HG03442 (cell line): ENCODE data around the gene KRTAP9-2.
"Not testable (repeated sequence)": the region's sequence is repeated elsewhere in the genome, so short reads cannot be mapped to it uniquely, and the experiment has no call there.

ENCODE experiments used
- ATAC-seq: cut with Tn5 transposase; IDR thresholded peaks from one replicate; pipeline ENCODE4 v1.9.1; 2021; ENCODE audit warnings: mild to moderate bottlenecking, moderate library complexity; ENCODE audit not compliant: unreplicated experiment

Gene KRTAP9-2

GRCh38 chr17:41232399-41233105 lies 6.1 kb downstream of the KRTAP9-2 start, which contains the start of gene KRTAP9-3:
TSS of gene KRTAP9-3 (plus strand) at chr17:41232449. CDS start at chr17:41232502, 53 bp downstream.
- ATAC-seq: not testable (repeated sequence)

DNA sequence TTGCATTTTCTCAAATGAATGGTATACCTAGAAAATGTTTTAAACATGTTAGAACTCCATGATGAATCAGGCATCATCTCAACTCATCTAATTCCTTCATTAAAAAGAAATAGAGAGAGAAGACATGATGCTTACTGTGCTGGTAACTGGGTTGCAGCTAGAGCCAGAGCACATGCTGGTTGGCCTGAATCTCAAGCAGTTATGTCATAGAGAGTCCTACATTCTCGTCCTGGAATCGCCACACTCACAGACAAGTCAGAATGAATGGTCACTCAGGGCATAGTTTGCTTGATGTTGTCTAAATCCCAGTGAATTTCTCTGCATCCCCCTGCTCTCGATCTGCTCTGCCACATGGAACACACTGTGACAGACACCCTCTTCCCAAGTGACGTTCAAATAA lies 10.7 kb downstream of the KRTAP9-2 start:
- ATAC-seq: not testable (repeated sequence)

DNA sequence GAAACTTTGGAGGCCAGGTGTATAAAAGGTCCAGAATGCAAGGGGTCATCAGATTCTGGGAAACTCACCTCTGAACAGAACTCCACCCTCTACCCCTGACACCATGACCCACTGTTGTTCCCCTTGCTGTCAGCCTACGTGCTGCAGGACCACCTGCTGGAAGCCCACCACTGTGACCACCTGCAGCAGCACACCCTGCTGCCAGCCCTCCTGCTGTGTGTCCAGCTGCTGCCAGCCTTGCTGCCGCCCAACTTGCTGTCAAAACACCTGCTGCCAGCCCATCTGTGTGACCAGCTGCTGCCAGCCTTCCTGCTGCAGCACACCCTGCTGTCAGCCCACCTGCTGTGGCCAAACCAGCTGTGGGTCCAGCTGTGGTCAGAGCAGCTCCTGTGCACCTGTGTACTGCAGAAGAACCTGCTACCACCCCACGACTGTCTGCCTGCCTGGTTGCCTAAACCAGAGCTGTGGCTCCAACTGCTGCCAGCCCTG lies 11.5 kb downstream of the KRTAP9-2 start, which contains the start of gene KRTAP9-8:
TSS of gene KRTAP9-8 (plus strand) at position 51 of the 489 bp plus-strand sequence. CDS start at position 104, 53 bp downstream.
- ATAC-seq: not testable (repeated sequence)

DNA sequence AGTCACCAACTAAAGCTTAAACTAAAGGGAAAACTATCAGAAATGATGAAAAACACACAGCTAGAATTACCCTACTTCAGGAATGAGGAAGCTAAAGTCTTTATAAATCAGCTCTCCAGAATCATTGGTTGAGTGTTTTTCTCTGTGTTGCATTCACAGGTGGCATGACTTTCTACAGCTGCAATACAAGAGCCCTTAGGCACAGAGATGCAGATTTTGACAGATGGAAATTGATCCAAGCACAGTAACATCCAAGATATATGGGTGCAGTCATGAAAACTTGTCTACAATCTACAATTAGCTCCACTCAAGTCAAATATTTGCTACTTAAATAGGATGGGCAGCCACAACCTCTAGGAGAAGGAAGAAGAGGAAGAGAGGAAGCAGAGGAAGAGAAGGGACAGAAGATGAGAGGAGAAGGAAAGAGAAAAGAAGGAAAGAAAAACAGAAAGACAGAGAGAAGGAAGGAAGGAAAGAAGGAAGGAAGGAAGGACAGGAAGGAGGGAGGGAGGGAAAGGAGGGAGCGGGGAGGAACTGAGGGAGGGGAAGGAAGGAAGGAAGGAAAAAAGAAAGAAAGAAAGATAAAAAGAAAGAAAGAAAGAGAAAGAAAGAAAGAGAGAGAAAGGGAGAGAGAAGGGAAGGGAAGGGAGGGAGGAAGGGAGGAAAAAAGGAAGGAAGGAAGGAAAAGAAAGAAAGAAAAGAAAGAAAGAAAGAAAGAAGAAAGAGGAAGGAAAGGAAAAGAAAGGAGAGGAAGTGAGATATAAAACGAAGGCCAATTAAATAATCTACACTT lies 20.7 kb downstream of the KRTAP9-2 start:
- not testable (repeated sequence) for ATAC-seq

DNA sequence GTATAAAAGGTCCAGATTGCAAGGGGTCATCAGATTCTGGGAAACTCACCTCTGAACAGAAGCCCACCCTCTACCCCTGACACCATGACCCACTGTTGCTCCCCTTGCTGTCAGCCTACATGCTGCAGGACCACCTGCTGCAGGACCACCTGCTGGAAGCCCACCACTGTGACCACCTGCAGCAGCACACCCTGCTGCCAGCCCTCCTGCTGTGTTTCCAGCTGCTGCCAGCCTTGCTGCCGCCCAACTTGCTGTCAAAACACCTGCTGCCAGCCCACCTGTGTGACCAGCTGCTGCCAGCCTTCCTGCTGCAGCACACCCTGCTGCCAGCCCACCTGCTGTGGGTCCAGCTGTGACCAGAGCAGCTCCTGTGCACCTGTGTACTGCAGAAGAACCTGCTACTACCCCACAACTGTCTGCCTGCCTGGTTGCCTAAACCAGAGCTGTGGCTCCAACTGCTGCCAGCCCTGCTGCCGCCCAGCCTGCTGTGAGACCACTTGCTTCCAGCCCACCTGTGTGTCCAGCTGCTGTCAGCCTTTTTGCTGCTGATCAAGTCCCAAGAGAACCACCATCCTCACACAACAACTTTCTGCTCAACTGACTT lies 23.3 kb downstream of the KRTAP9-2 start, which contains the start of gene KRTAP9-4:
TSS of gene KRTAP9-4 (plus strand) at position 51 of the 604 bp plus-strand sequence. CDS start at position 85, 34 bp downstream.
- ATAC-seq: not testable (repeated sequence)

DNA sequence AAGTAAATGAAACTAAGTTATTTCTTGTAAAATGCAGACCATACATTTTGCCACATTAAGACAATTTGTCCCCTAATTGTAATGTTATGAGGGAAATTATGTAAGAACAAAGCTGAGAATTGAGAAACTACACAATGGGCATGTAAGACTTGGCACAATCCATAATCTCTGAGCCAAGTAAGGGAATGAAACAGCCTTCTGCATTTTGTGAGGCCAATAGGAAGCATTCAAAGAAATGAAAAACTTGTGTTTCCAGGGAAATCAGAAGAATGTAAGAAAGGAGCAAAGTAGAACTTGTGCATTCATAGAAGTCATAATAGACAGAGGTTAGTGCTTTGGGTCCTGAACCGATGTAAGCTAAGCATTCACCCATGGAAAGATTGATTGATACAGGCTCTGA lies 24.8 kb downstream of the KRTAP9-2 start:
- no peak for ATAC-seq

DNA sequence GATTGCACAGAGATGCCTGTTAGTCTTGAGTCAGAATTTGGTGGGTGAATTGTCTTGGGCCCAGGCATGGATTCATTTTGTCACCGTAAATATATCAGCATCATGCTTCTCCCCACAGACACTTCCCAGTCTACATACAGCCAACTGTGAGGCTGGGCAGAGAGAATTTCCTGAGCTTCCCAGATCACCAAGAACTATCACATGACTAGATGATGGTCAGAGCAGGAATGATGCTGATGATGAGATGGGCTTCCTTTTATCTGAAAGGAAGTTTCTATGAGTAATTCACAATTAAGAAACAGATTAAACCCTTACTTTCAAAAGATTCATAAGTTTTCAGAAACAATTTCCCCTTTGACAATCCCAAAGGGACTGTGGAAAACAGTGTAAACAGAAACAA lies 28.4 kb downstream of the KRTAP9-2 start:
- ATAC-seq: no peak

DNA sequence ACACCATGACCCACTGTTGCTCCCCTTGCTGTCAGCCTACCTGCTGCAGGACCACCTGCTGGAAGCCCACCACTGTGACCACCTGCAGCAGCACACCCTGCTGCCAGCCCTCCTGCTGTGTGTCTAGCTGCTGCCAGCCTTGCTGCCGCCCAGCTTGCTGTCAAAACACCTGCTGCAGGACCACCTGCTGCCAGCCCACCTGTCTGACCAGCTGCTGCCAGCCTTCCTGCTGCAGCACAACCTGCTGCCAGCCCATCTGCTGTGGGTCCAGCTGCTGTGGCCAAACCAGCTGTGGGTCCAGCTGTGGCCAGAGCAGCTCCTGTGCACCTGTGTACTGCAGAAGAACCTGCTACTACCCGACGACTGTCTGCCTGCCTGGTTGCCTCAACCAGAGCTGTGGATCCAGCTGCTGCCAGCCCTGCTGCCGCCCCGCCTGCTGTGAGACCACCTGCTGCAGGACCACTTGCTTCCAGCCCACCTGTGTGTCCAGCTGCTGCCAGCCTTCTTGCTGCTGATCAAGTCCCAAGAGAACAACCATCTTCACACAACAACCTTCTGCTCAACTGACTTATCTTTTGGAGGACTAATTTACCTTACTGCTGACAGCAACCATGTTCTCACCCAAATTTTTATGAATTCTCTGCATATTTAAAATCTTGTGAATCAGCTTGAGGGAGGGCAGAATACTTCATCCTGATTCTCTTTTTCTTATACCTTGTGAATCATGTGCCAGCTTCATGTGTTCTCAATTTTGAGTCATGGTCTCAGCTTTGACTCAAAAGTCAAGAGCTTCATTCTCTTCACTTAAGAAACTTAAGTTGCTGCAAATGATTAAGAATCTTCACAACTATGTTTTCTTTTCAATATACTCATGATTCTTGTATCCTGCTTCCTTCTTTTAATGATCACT lies 29.2 kb downstream of the KRTAP9-2 start, which contains the start of gene KRTAP9-9:
TSS of gene KRTAP9-9 (plus strand) at position 4 of the 910 bp plus-strand sequence.
- ATAC-seq: not testable (repeated sequence)

DNA sequence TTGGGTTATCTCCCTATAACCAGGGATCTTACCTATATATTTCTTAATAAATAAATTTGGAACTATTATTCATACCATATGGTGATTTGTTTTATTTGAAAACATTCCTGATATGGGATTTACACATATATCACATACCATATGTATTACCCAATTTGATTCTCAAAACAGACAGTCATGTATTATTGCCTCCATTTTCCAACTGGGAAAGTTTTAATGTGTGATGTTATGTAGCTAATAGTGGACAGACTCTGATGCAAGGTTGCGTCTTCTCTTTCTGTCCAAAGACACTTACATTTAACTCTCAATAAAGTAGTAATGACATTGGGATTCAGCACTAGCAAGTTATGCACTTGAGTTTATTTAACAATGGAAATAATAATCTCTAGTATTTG lies 29.8 kb downstream of the KRTAP9-2 start:
- no peak for ATAC-seq

- no peak for ATAC-seq
Measured at GRCh38 chr17:41258406-41258805, 32.0 kb downstream of the KRTAP9-2 start.

DNA sequence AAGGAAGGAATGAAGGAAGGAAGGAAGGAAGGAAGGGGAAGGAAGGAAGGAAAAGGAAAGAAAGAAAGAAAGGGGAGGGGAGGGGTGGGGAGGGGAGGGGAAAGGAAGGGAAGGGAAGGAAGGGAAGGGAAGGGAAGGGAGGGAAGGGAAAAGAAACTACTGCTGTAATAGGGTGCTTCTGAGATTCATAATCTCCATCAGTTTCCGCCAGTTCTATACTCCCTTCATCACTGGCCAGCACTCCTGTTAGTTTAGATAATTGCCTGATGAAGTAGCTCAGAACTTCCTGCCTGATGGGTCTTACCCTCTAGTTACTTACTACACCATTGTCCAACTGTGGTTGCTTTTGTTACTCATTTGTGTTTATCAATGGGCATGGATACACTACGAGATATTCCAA lies 36.8 kb downstream of the KRTAP9-2 start:
- no peak for ATAC-seq

GRCh38 chr17:41264599-41264998 lies 38.2 kb downstream of the KRTAP9-2 start:
- ATAC-seq: no peak

DNA sequence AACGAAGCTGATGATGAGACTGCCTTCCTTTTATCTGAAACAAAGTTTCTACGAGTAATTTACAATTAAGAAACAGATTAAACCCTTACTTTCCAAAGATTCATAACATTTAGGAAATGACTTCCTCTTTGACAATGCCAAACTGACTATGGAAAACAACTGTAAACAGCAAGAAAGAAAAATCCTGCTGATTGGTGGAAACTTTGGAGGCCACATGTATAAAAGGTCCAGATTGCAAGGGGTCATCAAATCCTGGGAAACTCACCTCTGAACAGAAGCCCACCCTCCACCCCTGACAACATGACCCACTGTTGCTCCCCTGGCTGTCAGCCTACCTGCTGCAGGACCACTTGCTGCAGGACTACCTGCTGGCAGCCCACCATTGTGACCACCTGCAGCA lies 38.6 kb downstream of the KRTAP9-2 start, which contains the start of gene KRTAP9-6:
TSS of gene KRTAP9-6 (plus strand) at position 301 of the 400 bp plus-strand sequence. CDS start at position 301, 0 bp downstream.
- ATAC-seq: no peak

DNA sequence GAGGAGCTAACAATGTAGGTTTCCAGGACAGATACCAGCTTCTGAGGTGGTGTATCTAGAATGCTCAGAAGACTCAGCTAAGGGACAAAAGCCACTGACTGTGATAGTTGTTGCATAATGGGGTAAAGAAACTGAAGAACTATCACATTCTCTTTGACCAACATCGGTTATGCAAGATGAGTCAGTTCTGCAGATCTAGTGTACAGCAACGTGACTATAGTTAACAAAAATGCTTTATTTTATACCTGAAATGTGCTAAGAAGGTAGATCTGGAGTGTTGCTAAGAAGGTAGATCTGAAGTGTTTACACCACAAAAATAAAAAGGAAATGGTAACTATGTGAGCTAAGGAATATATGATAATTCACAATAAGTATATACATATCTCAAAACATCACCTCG lies 41.3 kb downstream of the KRTAP9-2 start:
- no peak for ATAC-seq

- not testable (repeated sequence) for ATAC-seq
Measured at GRCh38 chr17:41271323-41271722, 44.9 kb downstream of the KRTAP9-2 start.

DNA sequence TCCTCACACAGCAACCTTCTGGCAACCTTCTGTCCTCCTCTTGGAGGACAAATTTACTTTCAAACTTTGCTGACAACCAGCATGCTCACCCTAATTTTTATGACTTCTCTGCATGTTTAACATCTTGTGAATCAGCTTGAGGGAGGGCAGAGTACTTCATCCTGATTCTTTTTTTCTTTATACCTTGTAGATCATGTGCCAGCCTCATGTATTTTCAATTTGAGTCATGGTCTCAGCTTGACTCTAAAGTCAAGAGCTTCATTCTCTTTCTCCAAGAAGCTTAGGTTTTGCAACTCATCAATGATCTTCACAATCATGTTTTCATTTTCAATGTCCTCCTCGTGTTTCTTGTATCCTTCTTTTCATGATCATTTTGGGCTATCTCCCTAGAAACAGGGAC lies 45.4 kb downstream of the KRTAP9-2 start:
- no peak for ATAC-seq

- not testable (repeated sequence) for ATAC-seq
Measured at GRCh38 chr17:41275648-41276190, 49.3 kb downstream of the KRTAP9-2 start, which contains the start of gene KRTAP9-7. TSS of gene KRTAP9-7 (plus strand) at chr17:41275698. CDS start at chr17:41275698, 0 bp downstream.
